Raji (cell line): ENCODE data around the gene RNPEPL1.

Experiments
- POLR2A ChIP-seq: IDR thresholded peaks from 2 replicates; pipeline ENCODE4 v1.6.1; 2011; ENCODE audit warnings: low read depth, low read length, control low read depth; ENCODE audit not compliant: insufficient read depth

RNPEPL1 gene

DNA sequence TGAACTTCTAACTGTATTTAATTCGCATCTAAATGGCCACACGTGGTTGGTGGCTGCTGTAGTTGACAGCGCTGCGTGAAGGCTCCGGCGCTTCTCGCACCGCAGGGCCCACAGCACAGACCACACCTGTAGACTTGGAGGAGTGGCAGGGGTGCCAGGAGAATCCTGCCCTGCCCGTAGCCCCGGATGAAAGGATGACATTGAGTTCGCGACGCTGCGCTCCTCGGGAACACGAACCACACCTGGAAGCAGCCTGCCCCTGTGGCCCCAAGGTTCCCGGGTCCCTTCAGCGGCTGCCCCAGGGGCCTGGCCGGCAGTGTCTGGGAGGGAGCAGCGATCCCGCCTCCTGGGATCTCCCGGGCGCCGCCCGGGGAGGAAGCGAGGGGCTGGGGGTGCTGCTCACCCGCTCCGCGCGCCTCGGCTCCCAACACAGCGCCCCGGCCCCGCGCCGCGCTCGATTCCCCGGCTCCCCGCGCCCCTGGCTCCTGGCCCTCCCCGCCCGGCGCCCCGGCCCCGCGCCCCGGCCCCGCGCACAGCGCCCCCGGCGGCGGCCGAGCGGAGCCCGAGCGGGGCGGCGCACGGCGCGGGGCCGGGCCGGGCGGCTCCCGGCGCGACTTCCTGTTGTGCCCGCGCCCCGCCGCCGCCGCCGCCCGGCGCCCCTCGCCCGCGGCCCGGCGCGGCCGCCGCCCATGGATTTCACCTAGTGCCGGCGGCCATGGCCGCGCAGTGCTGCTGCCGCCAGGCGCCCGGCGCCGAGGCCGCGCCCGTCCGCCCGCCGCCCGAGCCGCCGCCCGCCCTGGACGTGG is at the start of gene RNPEPL1:
RNPEPL1 (plus strand) TSS at position 613 of the 806 bp plus-strand sequence; CDS start at position 716, 103 bp downstream.
- 0 out of 2 replicates have a peak, but pooled peaks have one; percentile 8 for TF ChIP-seq POLR2A

DNA sequence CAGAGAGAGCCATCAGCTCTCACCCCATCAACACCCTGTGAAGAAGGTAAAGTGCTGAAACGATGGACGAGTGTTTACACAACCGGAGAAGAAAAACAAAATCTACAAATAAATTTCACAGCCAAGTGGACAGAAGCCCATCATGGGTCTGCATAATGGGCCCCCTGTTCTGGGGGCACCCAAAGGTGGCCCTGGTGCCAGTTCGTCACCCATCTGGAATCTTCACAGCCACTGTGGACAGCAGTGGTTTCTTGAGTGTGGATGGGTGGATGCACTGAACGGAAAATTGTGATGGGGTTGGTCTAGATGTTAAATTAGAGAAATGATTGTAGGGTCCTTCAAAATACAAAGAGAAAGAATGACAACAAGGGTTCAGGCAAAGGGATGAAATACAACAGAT is 49.3 kb upstream of the RNPEPL1 start:
- no peak for TF ChIP-seq POLR2A

GRCh38 chr2:240519396-240520129 is 48.7 kb upstream of the RNPEPL1 start:
- no peak for TF ChIP-seq POLR2A

DNA sequence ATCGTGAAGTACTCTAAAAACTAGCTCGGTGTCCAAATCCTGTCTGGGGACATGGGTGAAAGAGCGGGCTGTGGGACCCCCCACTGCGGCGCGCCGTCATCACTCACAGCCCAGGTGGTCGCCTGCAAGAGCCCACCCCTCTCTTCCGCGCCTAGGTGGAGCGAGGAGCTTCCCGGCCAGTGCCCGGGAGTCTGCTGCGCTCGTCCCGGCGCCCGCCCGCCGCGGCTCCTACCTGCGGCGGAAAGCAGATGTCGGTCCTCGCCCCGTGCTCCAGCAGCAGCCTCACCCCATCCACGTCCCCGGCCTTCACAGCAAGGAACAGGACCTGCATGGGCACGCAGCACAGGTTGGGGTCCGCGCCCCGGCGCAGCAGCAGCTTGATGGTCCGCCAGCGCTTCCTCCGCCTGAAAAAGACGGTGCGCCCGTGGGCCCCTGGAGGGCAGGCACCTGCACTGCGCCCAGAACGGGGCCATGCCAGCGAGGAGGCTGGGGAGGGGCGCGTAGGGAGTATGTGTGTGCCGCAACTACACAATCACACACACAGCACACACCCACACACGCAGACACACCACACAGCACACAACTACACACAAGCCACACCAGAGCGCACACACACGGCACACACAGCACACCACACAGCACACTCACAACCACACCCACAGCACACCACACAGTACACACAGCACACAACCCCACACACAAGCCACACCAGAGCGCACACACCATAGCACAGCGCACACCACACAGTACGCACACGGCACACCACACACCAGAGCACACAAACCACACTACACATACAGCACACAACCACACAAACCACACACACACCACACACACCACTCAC is 47.9 kb upstream of the RNPEPL1 start:
- TF ChIP-seq POLR2A = no peak

GRCh38 chr2:240520974-240521350 is 47.3 kb upstream of the RNPEPL1 start:
- TF ChIP-seq POLR2A = no peak

DNA sequence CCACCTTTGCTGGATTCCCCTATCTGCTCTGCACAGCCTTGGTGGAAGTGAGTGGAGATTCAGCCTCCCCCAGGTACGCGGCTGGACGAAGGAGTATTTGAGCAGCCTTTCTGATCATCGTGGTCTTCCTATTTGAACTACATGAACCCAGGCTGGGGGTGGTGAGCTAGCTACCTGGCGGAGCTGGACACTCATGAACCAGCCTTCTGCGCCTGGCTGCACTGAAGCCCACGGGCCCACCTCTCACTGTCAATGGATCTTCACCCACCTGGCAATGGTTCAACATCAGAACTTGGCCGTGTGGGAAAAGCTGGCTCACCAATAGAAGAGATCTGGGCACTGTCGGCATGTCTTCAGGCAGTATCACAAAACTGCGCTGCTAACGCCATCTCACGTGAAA is 45.9 kb upstream of the RNPEPL1 start:
- TF ChIP-seq POLR2A = no peak

DNA sequence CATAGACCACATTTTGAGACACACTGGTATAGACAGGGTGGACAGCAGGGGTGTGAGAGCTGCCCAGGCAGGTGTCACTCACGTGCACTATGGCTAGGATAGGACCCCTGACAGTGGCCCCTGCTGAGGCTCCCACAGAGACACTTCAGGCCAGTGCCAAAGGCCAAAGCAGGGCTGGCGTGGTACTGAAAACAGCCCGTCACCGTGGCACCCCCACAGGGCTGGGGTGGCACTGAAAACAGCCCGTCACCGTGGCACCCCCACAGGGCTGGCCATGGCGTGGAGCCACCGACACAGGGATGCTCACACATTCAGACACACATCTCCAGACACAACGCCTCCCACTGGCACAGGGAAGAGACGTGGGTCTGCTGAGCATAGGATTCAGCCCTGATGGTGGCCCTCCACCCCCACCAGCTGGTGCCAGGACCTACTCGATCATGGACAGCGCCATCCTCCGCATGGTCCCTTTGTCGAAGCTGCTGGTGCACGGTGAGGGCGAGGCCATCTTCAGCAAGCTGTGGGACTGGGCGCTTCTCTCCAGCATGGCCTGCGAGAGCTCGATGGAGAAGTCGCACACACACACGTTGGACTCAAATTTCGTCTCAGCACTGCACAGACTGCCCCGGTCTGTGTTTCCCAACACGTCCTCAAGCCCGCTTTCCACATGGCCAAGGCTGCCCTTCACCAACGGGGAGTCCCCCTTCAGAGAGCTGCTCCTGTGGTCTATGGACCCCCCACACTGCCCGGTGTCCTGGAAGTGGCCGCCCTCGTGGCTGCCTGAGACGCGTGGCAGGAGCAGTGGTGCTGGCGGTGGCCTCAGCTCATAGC is 44.6 kb upstream of the RNPEPL1 start:
- TF ChIP-seq POLR2A = no peak

DNA sequence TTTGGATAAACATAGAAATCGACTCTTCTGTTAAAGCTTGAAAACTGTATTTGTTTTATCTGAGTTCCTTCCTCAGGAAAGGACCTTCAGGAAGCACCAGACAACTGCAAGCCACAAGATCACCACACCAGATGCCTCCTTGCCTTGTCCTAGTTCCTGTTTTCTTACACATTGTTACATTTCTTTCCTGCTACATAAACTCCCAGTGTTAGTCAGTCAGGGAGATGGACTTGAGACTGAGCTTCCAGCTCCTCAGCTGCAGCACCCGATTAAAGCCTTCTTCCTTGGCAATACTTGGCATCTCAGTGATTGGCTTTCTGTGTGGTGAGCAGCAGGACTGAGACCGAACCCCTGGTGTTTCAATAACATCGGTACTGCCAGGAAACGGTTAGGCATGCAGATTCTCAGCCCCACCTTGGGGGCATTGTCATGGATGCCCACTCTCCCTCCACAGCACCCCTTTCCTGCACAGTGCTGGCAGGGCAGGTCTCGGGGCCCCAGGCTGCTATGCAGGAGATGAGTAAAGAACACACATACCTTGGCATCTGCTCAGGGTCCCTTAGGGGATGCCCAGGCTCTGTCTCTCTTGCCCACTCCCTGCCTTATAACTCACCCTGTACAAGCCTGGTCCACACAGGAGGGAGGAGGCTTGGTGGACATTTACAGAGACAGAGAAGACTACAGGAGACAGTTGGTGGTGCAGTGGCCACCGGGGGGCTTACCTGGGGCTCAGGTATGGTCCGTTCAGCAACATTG is 43.1 kb upstream of the RNPEPL1 start:
- TF ChIP-seq POLR2A = no peak

- no peak for TF ChIP-seq POLR2A
These were observed 42.5 kb upstream of the RNPEPL1 start for GRCh38 chr2:240525802-240526201.

DNA sequence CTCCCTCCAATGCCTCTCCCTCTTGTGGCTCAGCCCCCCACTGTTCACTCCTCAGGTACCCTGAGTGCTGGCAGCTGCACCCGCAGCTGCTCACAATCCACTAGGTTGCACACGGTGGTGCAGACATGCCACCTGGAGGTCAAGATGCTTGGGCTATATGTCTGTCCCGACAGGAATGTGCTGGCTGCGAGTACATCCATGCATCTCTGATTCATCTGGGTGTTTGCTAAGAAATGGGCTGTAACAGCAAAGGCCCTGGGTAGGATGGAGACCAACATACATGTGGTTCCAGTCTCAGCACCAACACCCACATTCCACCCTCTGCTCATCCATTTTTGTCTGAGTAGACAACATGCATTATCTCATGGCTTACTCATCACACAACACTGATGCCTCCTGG is 41.8 kb upstream of the RNPEPL1 start:
- TF ChIP-seq POLR2A = no peak

DNA sequence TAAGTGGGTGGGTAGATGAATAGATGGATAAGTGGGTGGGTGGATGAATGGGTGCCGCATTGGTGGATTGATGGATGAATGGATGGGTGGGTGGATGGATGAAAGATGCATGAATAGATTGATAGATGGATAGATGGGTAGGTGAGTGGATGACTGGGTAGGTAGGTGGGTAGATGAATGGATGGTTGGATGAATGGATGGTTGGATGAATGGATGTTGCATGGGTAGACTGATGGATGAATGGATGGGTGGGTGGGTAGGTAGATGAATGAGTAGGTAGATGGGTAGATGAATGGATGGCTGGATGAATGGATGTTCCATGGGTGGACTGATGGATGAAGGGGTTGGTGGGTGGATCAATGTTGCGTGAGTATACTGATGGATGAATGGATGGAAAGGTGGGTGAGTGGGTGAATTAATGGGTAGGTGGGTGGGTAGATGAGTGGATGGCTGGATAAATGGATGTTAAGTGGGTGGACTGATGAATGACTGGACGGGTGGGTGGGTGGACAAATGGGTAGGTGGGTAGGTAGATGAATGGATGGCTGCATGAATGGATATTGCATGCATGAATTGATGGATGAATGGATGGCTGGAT is 41.0 kb upstream of the RNPEPL1 start:
- TF ChIP-seq POLR2A = no peak

DNA sequence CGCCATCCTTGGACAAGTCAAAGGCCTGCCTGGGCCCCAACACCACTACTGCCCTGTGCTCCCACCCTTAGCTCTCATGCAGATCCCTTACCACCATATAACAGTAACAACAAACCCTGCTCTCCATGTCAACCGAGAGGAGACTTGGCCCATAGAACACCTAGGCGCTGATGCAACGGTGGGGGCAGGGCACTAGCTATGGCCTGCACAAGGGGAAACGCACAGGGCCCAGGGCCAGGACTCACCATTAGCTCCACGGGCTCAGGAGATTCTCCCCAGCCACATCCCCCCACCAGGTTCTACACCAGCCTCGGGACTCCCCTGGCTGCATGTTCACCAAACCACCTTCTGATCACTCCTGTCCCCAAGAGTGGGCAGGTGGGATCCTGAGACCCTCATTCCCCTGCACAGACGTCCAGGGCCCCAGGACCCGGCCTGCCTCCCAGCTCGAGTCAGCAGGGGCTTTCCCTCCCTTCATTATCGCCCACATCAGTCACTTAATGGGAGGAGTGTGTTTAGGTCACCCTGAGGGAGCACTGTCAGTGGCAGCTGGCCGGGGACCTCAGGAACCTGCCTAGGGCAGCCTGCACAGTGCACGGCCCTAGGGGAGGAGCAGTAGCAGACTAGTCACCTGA is 39.8 kb upstream of the RNPEPL1 start:
- TF ChIP-seq POLR2A = no peak

- TF ChIP-seq POLR2A = no peak
These were observed 38.8 kb upstream of the RNPEPL1 start for GRCh38 chr2:240529344-240529999.

GRCh38 chr2:240530181-240530580 is 38.1 kb upstream of the RNPEPL1 start:
- TF ChIP-seq POLR2A = no peak
